ENCODE data around the gene ERO1A.

ERO1A gene

DNA sequence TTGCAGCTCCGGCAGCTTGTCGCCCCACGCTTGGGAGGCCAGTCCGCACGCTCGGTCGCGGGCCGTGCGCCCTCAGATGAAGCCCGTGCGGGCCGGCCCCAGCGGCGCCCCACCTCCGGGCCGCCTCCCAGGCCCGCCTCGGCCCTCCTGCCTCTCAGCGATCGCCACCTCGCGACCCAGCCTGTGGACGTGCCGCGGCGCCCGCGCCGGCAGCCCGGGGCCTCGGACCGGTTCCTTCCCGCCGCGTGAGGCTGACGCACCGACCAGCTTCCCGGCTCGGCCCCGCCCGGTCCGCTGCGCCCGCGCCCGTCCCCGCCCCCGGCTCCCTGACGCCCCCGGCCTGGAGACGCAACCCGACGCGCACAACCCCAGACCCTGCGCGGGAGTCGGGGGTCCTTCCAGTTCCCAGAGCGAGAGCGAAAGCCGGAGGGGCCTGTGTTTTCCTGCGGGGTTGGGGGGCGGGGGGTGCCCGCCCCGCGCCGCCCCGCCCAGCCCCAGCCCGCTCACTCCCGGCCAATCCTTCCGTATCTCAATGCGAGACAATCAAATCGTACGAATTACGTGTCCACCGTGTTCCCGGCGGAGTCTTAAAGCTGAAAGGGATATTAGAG, at the start of gene ERO1A (continued):
- TF ChIP-seq, protein P1, sequence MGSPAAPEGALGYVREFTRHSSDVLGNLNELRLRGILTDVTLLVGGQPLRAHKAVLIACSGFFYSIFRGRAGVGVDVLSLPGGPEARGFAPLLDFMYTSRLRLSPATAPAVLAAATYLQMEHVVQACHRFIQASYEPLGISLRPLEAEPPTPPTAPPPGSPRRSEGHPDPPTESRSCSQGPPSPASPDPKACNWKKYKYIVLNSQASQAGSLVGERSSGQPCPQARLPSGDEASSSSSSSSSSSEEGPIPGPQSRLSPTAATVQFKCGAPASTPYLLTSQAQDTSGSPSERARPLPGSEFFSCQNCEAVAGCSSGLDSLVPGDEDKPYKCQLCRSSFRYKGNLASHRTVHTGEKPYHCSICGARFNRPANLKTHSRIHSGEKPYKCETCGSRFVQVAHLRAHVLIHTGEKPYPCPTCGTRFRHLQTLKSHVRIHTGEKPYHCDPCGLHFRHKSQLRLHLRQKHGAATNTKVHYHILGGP (tag by site-specific recombination; IDR thresholded peaks at IDR 0.05), result no peak
- no peak for TF ChIP-seq ZNF426 (tag by site-specific recombination; IDR thresholded peaks at IDR 0.05)
- no peak for TF ChIP-seq ZNF560 (tag by site-specific recombination; IDR thresholded peaks at IDR 0.05; ENCODE audit: borderline replicate concordance)
- no peak for TF ChIP-seq ZNF596 (tag by site-specific recombination; IDR thresholded peaks at IDR 0.05)
- TF ChIP-seq MZF1 (tag by site-specific recombination; IDR thresholded peaks at IDR 0.05; ENCODE audit: borderline replicate concordance), result no peak
- TF ChIP-seq KLF1 (tag by site-specific recombination; IDR thresholded peaks at IDR 0.05), result peak; percentile 54
- TF ChIP-seq, protein P2, sequence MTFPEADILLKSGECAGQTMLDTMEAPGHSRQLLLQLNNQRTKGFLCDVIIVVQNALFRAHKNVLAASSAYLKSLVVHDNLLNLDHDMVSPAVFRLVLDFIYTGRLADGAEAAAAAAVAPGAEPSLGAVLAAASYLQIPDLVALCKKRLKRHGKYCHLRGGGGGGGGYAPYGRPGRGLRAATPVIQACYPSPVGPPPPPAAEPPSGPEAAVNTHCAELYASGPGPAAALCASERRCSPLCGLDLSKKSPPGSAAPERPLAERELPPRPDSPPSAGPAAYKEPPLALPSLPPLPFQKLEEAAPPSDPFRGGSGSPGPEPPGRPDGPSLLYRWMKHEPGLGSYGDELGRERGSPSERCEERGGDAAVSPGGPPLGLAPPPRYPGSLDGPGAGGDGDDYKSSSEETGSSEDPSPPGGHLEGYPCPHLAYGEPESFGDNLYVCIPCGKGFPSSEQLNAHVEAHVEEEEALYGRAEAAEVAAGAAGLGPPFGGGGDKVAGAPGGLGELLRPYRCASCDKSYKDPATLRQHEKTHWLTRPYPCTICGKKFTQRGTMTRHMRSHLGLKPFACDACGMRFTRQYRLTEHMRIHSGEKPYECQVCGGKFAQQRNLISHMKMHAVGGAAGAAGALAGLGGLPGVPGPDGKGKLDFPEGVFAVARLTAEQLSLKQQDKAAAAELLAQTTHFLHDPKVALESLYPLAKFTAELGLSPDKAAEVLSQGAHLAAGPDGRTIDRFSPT (tag by site-specific recombination; IDR thresholded peaks at IDR 0.05), result no peak
- TF ChIP-seq ZNF510 (tag by site-specific recombination; IDR thresholded peaks at IDR 0.05; ENCODE audit: insufficient replicate concordance), result no peak
- TF ChIP-seq ZNF791 (tag by site-specific recombination; IDR thresholded peaks at IDR 0.05), result no peak
- TF ChIP-seq HOXC10 (CRISPR knock-in tag; IDR thresholded peaks at IDR 0.05), result no peak
- no peak for TF ChIP-seq WT1 (tag by site-specific recombination; IDR thresholded peaks at IDR 0.05)
- no peak for TF ChIP-seq ZNF48 (tag by site-specific recombination; IDR thresholded peaks at IDR 0.05)
- no peak for TF ChIP-seq ZNF548 (tag by site-specific recombination; IDR thresholded peaks at IDR 0.05)
- TF ChIP-seq, protein P3, sequence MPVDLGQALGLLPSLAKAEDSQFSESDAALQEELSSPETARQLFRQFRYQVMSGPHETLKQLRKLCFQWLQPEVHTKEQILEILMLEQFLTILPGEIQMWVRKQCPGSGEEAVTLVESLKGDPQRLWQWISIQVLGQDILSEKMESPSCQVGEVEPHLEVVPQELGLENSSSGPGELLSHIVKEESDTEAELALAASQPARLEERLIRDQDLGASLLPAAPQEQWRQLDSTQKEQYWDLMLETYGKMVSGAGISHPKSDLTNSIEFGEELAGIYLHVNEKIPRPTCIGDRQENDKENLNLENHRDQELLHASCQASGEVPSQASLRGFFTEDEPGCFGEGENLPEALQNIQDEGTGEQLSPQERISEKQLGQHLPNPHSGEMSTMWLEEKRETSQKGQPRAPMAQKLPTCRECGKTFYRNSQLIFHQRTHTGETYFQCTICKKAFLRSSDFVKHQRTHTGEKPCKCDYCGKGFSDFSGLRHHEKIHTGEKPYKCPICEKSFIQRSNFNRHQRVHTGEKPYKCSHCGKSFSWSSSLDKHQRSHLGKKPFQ (tag by site-specific recombination; IDR thresholded peaks at IDR 0.05), result no peak
- TF ChIP-seq, protein P4, sequence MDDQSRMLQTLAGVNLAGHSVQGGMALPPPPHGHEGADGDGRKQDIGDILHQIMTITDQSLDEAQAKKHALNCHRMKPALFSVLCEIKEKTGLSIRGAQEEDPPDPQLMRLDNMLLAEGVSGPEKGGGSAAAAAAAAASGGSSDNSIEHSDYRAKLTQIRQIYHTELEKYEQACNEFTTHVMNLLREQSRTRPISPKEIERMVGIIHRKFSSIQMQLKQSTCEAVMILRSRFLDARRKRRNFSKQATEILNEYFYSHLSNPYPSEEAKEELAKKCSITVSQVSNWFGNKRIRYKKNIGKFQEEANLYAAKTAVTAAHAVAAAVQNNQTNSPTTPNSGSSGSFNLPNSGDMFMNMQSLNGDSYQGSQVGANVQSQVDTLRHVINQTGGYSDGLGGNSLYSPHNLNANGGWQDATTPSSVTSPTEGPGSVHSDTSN (CRISPR knock-in tag; IDR thresholded peaks at IDR 0.05), result no peak
- TF ChIP-seq, protein P5, sequence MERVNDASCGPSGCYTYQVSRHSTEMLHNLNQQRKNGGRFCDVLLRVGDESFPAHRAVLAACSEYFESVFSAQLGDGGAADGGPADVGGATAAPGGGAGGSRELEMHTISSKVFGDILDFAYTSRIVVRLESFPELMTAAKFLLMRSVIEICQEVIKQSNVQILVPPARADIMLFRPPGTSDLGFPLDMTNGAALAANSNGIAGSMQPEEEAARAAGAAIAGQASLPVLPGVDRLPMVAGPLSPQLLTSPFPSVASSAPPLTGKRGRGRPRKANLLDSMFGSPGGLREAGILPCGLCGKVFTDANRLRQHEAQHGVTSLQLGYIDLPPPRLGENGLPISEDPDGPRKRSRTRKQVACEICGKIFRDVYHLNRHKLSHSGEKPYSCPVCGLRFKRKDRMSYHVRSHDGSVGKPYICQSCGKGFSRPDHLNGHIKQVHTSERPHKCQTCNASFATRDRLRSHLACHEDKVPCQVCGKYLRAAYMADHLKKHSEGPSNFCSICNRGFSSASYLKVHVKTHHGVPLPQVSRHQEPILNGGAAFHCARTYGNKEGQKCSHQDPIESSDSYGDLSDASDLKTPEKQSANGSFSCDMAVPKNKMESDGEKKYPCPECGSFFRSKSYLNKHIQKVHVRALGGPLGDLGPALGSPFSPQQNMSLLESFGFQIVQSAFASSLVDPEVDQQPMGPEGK (tag by site-specific recombination; IDR thresholded peaks at IDR 0.05), result peak; percentile 92
- TF ChIP-seq KLF9 (tag by site-specific recombination; IDR thresholded peaks at IDR 0.05; ENCODE audit: low read depth), result peak; percentile 87
- no peak for TF ChIP-seq ZNF350 (tag by site-specific recombination; IDR thresholded peaks at IDR 0.05)
- TF ChIP-seq ZBTB21 (tag by site-specific recombination; IDR thresholded peaks at IDR 0.05), result no peak
- TF ChIP-seq, protein P6, sequence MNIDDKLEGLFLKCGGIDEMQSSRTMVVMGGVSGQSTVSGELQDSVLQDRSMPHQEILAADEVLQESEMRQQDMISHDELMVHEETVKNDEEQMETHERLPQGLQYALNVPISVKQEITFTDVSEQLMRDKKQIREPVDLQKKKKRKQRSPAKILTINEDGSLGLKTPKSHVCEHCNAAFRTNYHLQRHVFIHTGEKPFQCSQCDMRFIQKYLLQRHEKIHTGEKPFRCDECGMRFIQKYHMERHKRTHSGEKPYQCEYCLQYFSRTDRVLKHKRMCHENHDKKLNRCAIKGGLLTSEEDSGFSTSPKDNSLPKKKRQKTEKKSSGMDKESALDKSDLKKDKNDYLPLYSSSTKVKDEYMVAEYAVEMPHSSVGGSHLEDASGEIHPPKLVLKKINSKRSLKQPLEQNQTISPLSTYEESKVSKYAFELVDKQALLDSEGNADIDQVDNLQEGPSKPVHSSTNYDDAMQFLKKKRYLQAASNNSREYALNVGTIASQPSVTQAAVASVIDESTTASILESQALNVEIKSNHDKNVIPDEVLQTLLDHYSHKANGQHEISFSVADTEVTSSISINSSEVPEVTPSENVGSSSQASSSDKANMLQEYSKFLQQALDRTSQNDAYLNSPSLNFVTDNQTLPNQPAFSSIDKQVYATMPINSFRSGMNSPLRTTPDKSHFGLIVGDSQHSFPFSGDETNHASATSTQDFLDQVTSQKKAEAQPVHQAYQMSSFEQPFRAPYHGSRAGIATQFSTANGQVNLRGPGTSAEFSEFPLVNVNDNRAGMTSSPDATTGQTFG (tag by site-specific recombination; IDR thresholded peaks at IDR 0.05; ENCODE audit: borderline replicate concordance), result no peak
- TF ChIP-seq, protein P7, sequence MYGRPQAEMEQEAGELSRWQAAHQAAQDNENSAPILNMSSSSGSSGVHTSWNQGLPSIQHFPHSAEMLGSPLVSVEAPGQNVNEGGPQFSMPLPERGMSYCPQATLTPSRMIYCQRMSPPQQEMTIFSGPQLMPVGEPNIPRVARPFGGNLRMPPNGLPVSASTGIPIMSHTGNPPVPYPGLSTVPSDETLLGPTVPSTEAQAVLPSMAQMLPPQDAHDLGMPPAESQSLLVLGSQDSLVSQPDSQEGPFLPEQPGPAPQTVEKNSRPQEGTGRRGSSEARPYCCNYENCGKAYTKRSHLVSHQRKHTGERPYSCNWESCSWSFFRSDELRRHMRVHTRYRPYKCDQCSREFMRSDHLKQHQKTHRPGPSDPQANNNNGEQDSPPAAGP (tag by site-specific recombination; IDR thresholded peaks at IDR 0.05), result no peak
- no peak for TF ChIP-seq SCRT2 (tag by site-specific recombination; IDR thresholded peaks at IDR 0.05)
- no peak for TF ChIP-seq ZFP3 (tag by site-specific recombination; IDR thresholded peaks at IDR 0.05; ENCODE audit: low read depth)
- TF ChIP-seq, protein P8, sequence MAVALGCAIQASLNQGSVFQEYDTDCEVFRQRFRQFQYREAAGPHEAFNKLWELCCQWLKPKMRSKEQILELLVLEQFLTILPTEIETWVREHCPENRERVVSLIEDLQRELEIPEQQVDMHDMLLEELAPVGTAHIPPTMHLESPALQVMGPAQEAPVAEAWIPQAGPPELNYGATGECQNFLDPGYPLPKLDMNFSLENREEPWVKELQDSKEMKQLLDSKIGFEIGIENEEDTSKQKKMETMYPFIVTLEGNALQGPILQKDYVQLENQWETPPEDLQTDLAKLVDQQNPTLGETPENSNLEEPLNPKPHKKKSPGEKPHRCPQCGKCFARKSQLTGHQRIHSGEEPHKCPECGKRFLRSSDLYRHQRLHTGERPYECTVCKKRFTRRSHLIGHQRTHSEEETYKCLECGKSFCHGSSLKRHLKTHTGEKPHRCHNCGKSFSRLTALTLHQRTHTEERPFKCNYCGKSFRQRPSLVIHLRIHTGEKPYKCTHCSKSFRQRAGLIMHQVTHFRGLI (tag by site-specific recombination; IDR thresholded peaks at IDR 0.05), result peak; percentile 13; the same call in 1 of the 2 replicates
- no peak for TF ChIP-seq ZNF561 (tag by site-specific recombination; IDR thresholded peaks at IDR 0.05; ENCODE audit: borderline replicate concordance)

Data from HEK293 (cell line).